ENCODE data around the gene MBL2.

MBL2 gene

GRCh38 chr10:52772623-52773022 is at the start of gene MBL2:
TSS of gene MBL2 (minus strand) at chr10:52772784. CDS start at chr10:52771635, 1,149 bp downstream.
- no peak for DNase-seq

GRCh38 chr10:52820309-52820708 is 47.7 kb upstream of the MBL2 start:
- DNase-seq, result no peak

- DNase-seq, result peak; percentile 10
Measured at GRCh38 chr10:52818019-52818418, 45.4 kb upstream of the MBL2 start.

- DNase-seq, result no peak
Measured at GRCh38 chr10:52814506-52814905, 41.9 kb upstream of the MBL2 start.

- DNase-seq, result no peak
Measured at GRCh38 chr10:52811776-52812175, 39.2 kb upstream of the MBL2 start.

GRCh38 chr10:52810761-52811160 is 38.2 kb upstream of the MBL2 start:
- DNase-seq, result no peak

- no peak for DNase-seq
Measured at GRCh38 chr10:52807803-52808202, 35.2 kb upstream of the MBL2 start.

- DNase-seq, result no peak
Measured at GRCh38 chr10:52805414-52806285, 33.1 kb upstream of the MBL2 start.

GRCh38 chr10:52801947-52802346 is 29.4 kb upstream of the MBL2 start:
- DNase-seq, result no peak

- no peak for DNase-seq
Measured at GRCh38 chr10:52786098-52786497, 13.5 kb upstream of the MBL2 start.

GRCh38 chr10:52785418-52785817 is 12.8 kb upstream of the MBL2 start:
- no peak for DNase-seq

GRCh38 chr10:52783726-52784125 is 11.1 kb upstream of the MBL2 start:
- DNase-seq, result no peak

GRCh38 chr10:52782554-52782953 is 10.0 kb upstream of the MBL2 start:
- DNase-seq, result peak; percentile 81

GRCh38 chr10:52780391-52781155 is 8.0 kb upstream of the MBL2 start:
- DNase-seq, result no peak

GRCh38 chr10:52779541-52780390 is 7.2 kb upstream of the MBL2 start:
- DNase-seq, result peak; percentile 46

- no peak for DNase-seq
Measured at GRCh38 chr10:52778511-52779392, 6.2 kb upstream of the MBL2 start.

GRCh38 chr10:52777414-52777813 is 4.8 kb upstream of the MBL2 start:
- DNase-seq, result no peak

- no peak for DNase-seq
Measured at GRCh38 chr10:52776471-52776903, 3.9 kb upstream of the MBL2 start.

GRCh38 chr10:52775132-52775647 is 2.6 kb upstream of the MBL2 start:
- no peak for DNase-seq

- DNase-seq, result no peak
Measured at GRCh38 chr10:52774600-52775106, 2.1 kb upstream of the MBL2 start.

- no peak for DNase-seq
Measured at GRCh38 chr10:52774182-52774581, 1.6 kb upstream of the MBL2 start.
